H1 (cell line): ENCODE measurements around the gene IRF9. TPM values are rescaled to one million over a fixed set of nuclear protein-coding genes. Genes with fewer than 3 reads are reported as not detected.

Source experiments
- CTCF ChIA-PET: fragments of 300-600 bp; sonication (Branson Sonifier 250); formaldehyde crosslinking; loops from one replicate; lab custom pipeline; 2021; ENCODE audit not compliant: partially characterized antibody; lab: Charles Lee
- POLR2A ChIA-PET: fragments of 300-600 bp; sonication (Branson Sonifier 250); formaldehyde crosslinking; loops from one replicate; lab custom pipeline; 2021; ENCODE audit warnings: inconsistent platforms; ENCODE audit not compliant: partially characterized antibody; lab: Charles Lee
- DNase-seq, 2 experiments: peaks; one replicate each; pipeline versions ENCODE4 v3.0.0 to v3.0.0-alpha.2; 2010 to 2022; ENCODE audit warnings: low spot score in 2 of 2, low read depth in 1 of 2, mixed read lengths in 1 of 2
- FAIRE-seq: peaks from 2 replicates; lab custom pipeline; 2011; peaks lifted over from hg19 to GRCh38; lab: Jason Lieb, UNC
- H2AFZ ChIP-seq: 2 replicates; pipeline ENCODE4 v1.8.1; 2012; ENCODE audit warnings: low read length, inconsistent platforms
- H2AK5ac ChIP-seq: 2 replicates; pipeline ENCODE4 v1.6.1; 2013; ENCODE audit warnings: low read depth, low read length
- H2BK120ac ChIP-seq: replicated peaks from 2 replicates; pipeline ENCODE3; 2013; ENCODE audit warnings: low read depth, low read length, inconsistent platforms
- H2BK12ac ChIP-seq: 2 replicates; pipeline ENCODE4 v1.6.1; 2013; ENCODE audit warnings: low read depth, low read length
- H2BK15ac ChIP-seq: 2 replicates; pipeline ENCODE4 v1.6.1; 2013; ENCODE audit warnings: low read length
- H2BK20ac ChIP-seq: 2 replicates; pipeline ENCODE4 v1.6.1; 2013; ENCODE audit warnings: low read length
- H2BK5ac ChIP-seq: 2 replicates; pipeline ENCODE4 v1.6.1; 2013; ENCODE audit warnings: low read depth, low read length
- H3K14ac ChIP-seq: 2 replicates; pipeline ENCODE4 v1.6.1; 2013; ENCODE audit warnings: inconsistent platforms; ENCODE audit not compliant: insufficient read length
- H3K18ac ChIP-seq: 2 replicates; pipeline ENCODE4 v1.6.1; 2013; ENCODE audit warnings: low read length; ENCODE audit errors: extremely low read depth
- H3K23ac ChIP-seq: 2 replicates; pipeline ENCODE4 v1.6.1; 2013; ENCODE audit warnings: inconsistent platforms; ENCODE audit not compliant: insufficient read length
- H3K23me2 ChIP-seq: 2 replicates; pipeline ENCODE4 v1.6.1; 2013; ENCODE audit warnings: low read depth, low read length
- H3K27ac ChIP-seq: 2 replicates; pipeline ENCODE4 v1.6.1; 2011; ENCODE audit warnings: low read depth, low read length, inconsistent platforms
- H3K27me3 ChIP-seq, 4 experiments: replicated peaks in 1 of 4; 1 replicate in 1 of 4; 2 replicates in 3 of 4; pipeline versions ENCODE4 v1.6.1 to v1.8.1; 2011 to 2013; ENCODE audit warnings: low read length in 3 of 4, mild to moderate bottlenecking in 3 of 4, inconsistent platforms in 2 of 4, mixed read lengths in 2 of 4, moderate library complexity in 1 of 4; ENCODE audit not compliant: control insufficient read depth in 3 of 4, insufficient read depth in 3 of 4; ENCODE audit errors: extremely low read depth in 1 of 4
- H3K36me3 ChIP-seq, 4 experiments: 2 replicates each; pipeline versions ENCODE4 v1.6.1 to v1.8.1; 2011 to 2013; ENCODE audit warnings: mild to moderate bottlenecking in 4 of 4, low read length in 3 of 4, moderate library complexity in 2 of 4, control low read depth in 1 of 4, inconsistent platforms in 1 of 4; ENCODE audit not compliant: insufficient read depth in 4 of 4, control insufficient read depth in 2 of 4
- H3K4ac ChIP-seq: replicated peaks from 2 replicates; pipeline ENCODE3; 2013; ENCODE audit warnings: low read length, low read depth, mixed read lengths, inconsistent platforms; ENCODE audit not compliant: insufficient read length
- H3K4me1 ChIP-seq, 4 experiments: replicated peaks in 1 of 4; 1 replicate in 1 of 4; 2 replicates in 3 of 4; pipeline versions ENCODE4 v1.6.1 to v1.8.1; 2011 to 2013; ENCODE audit warnings: low read length in 3 of 4, inconsistent platforms in 2 of 4, mixed read lengths in 1 of 4; ENCODE audit not compliant: insufficient read depth in 4 of 4, control insufficient read depth in 3 of 4
- H3K4me2 ChIP-seq, 2 experiments: 2 replicates each; pipeline versions ENCODE4 v1.6.1 to v1.8.1; 2011 to 2013; ENCODE audit warnings: low read depth in 2 of 2, low read length in 2 of 2, control low read depth in 1 of 2, inconsistent platforms in 1 of 2, mild to moderate bottlenecking in 1 of 2; ENCODE audit not compliant: insufficient read depth in 1 of 2
- H3K4me3 ChIP-seq, 4 experiments: fragments of 200-600, 300-600 bp in 1 of 4; sonication (generic), shearing (Covaris generic), sonication (Bioruptor Twin) in 1 of 4; 2 replicates each; pipeline versions ENCODE4 v1.5.1 to v1.8.1; 2011 to 2016; ENCODE audit warnings: low read length in 4 of 4, low read depth in 3 of 4, control low read depth in 2 of 4, inconsistent platforms in 2 of 4, mild to moderate bottlenecking in 2 of 4, mixed read lengths in 1 of 4, moderate library complexity in 1 of 4; ENCODE audit not compliant: insufficient read depth in 2 of 4; ENCODE audit errors: extremely low read depth in 1 of 4
- H3K56ac ChIP-seq: replicated peaks from 2 replicates; pipeline ENCODE3; 2013; ENCODE audit warnings: low read depth, mild to moderate bottlenecking, mixed read lengths, low read length, inconsistent platforms; ENCODE audit not compliant: insufficient read length
- H3K79me1 ChIP-seq: 2 replicates; pipeline ENCODE4 v1.6.1; 2013; ENCODE audit warnings: low read depth, low read length, control low read depth
- H3K79me2 ChIP-seq, 2 experiments: 2 replicates each; pipeline versions ENCODE4 v1.6.1 to v1.8.1; 2012 to 2013; ENCODE audit warnings: low read length in 2 of 2, mild to moderate bottlenecking in 2 of 2, inconsistent platforms in 1 of 2; ENCODE audit not compliant: insufficient read depth in 2 of 2, control insufficient read depth in 1 of 2
- H3K9ac ChIP-seq, 4 experiments: replicated peaks in 1 of 4; 1 replicate in 1 of 4; 2 replicates in 3 of 4; pipeline versions ENCODE4 v1.6.1 to v1.8.1; 2011 to 2013; ENCODE audit warnings: low read depth in 3 of 4, low read length in 3 of 4, control low read depth in 2 of 4, mild to moderate bottlenecking in 2 of 4, moderate library complexity in 2 of 4, inconsistent platforms in 1 of 4; ENCODE audit errors: extremely low read depth in 1 of 4
- H3K9me3 ChIP-seq, 2 experiments: 2 replicates each; pipeline versions ENCODE4 v1.6.1 to v1.8.1; 2012 to 2013; ENCODE audit warnings: mild to moderate bottlenecking in 2 of 2, moderate library complexity in 2 of 2, control low read depth in 1 of 2, inconsistent platforms in 1 of 2, low read depth in 1 of 2, low read length in 1 of 2, mixed read lengths in 1 of 2; ENCODE audit not compliant: insufficient read depth in 2 of 2
- H4K20me1 ChIP-seq, 2 experiments: replicated peaks in 1 of 2; 2 replicates each; pipeline versions ENCODE3 to v1.8.1; 2011 to 2013; ENCODE audit warnings: inconsistent platforms in 2 of 2, low read length in 2 of 2, mild to moderate bottlenecking in 1 of 2; ENCODE audit not compliant: insufficient read depth in 2 of 2, control insufficient read depth in 1 of 2
- H4K5ac ChIP-seq: 2 replicates; pipeline ENCODE4 v1.6.1; 2013; ENCODE audit warnings: low read length, low read depth, mixed read lengths, inconsistent platforms; ENCODE audit not compliant: insufficient read length
- H4K8ac ChIP-seq: 2 replicates; pipeline ENCODE4 v1.8.0; 2013; ENCODE audit warnings: mild to moderate bottlenecking, moderate library complexity, low read length, inconsistent platforms; ENCODE audit not compliant: insufficient read depth; ENCODE audit errors: extremely low read depth
- H4K91ac ChIP-seq: replicated peaks from 2 replicates; pipeline ENCODE3; 2013; ENCODE audit warnings: low read length, mixed read lengths, inconsistent platforms; ENCODE audit not compliant: insufficient read length
- ATF3 ChIP-seq: IDR thresholded peaks from 2 replicates; pipeline ENCODE4 v1.6.1; 2011; ENCODE audit warnings: low read depth, mild to moderate bottlenecking, low read length; ENCODE audit not compliant: insufficient read depth
- BCL11A ChIP-seq, 2 experiments: IDR thresholded peaks; one replicate each; pipeline ENCODE4 v1.6.1; 2011; ENCODE audit warnings: low read depth in 2 of 2, low read length in 2 of 2, mild to moderate bottlenecking in 2 of 2
- BRCA1 ChIP-seq: IDR thresholded peaks from 2 replicates; pipeline ENCODE4 v1.6.1; 2012; ENCODE audit warnings: low read depth, low read length, improper control_type of control experiment
- TBP ChIP-seq: IDR thresholded peaks from 2 replicates; pipeline ENCODE4 v1.6.1; 2011; ENCODE audit warnings: low read depth, low read length, improper control_type of control experiment
- TEAD4 ChIP-seq: IDR thresholded peaks from 2 replicates; pipeline ENCODE4 v1.6.1; 2012; ENCODE audit warnings: low read depth, low read length, inconsistent platforms, mixed read lengths
- WGBS, 2 experiments: shearing (Covaris generic) in 1 of 2; methylation state at CpG; one replicate each; pipeline versions ENCODE4 v1.1.6 to v1.1.7; 2013 to 2015; ENCODE audit warnings: low lambda C conversion rate in 2 of 2, mixed read lengths in 2 of 2, inconsistent platforms in 1 of 2, low coverage in 1 of 2, missing lambda C conversion rate in 1 of 2; ENCODE audit not compliant: insufficient replicate concordance in 2 of 2, insufficient coverage in 1 of 2, insufficient read length in 1 of 2; ENCODE audit errors: extremely low coverage in 1 of 2, missing lambda C conversion rate in 1 of 2; 5-methylcytosine and 5-hydroxymethylcytosine counted together
- polyA plus RNA-seq, 7 experiments: library from polyadenylated mRNA; depleted of rRNA in 3 of 7; stranded (reverse) in 5 of 7; unstranded in 2 of 7; fragments of >200 nt in 5 of 7; fragments of 200-250 nt in 2 of 7; gene quantifications; 1 replicate in 5 of 7; 2 replicates in 1 of 7; 4 replicates in 1 of 7; pipeline versions ENCODE4 v1.2.1 to v1.2.3, GENCODE V29; 2011 to 2013; ENCODE audit warnings: missing spikeins in 2 of 7, mixed read lengths in 2 of 7
- total RNA-seq: library from RNA; stranded (reverse); fragmentation: NEBNext Ultra II Directional; extraction: Animal tissue kit (Norgen Biotek cat#: 25700); gene quantifications from 2 replicates; pipeline ENCODE4 v1.2.1, GENCODE V29; 2021

Gene IRF9
- total and polyA plus RNA-seq, 2 of the 8 experiments (the other 6 are each of a cell fraction or from before 2014, with no cell fraction given), result 11.4 to 13.2 TPM

GRCh38 chr14:24157331-24157730 lies 3.7 kb upstream of the IRF9 start:
- 93% methylated on average over 12 of the region's 12 CpGs; no CpG with 5 or more reads in 1 of the 2 experiments for WGBS, 2 experiments

More at GRCh38 chr14:24157331-24157730, 3.7 kb upstream of the IRF9 start:
- Histone ChIP-seq H2BK12ac (no peak overlapping the region), H3K79me1 (no peaks in the 10 kb centered on the region), H2BK15ac (no peak overlapping the region), H2BK120ac (no peak overlapping the region), H3K4me2 (no peak overlapping the region), H2BK20ac (no peak overlapping the region), H4K5ac (no peak overlapping the region), H3K4ac (no peak overlapping the region), H3K23ac (no peak overlapping the region), H3K9me3 (no peaks in the 10 kb centered on the region), H3K27me3 (no peaks in the 10 kb centered on the region; a peak in 1 of 7 replicates), H4K8ac (no peak overlapping the region), H3K27ac (no peak overlapping the region), H3K79me2 (no peaks in the 10 kb centered on the region), H3K23me2 (0 out of 2 replicates have a peak, but pooled peaks cover 2% of the 10 kb centered on the region), H2BK5ac (no peak overlapping the region), H3K4me1 (peaks cover 0 to 10% (median 2%) of the 10 kb centered on the region in 4 experiments; a peak in 3 of 7 replicates), H3K14ac (no peak overlapping the region), H3K56ac (no peak overlapping the region), H3K36me3 (peaks cover 26 to 48% (median 40%) of the 10 kb centered on the region in 4 experiments), H3K18ac (no peak overlapping the region), H2AK5ac (no peak overlapping the region), H2AFZ (no peak overlapping the region), H4K20me1 (peaks cover 2 to 13% of the 10 kb centered on the region in 2 experiments), H3K4me3 (no peak overlapping the region), H3K9ac (no peak overlapping the region), H4K91ac (no peak overlapping the region)
- no peak for FAIRE-seq
- POLR2A ChIA-PET, result interaction anchor here (0.5 to 2.9 kb wide), 5 partner anchors 20 to 64 kb away, joined by 3 to 9 read pairs (median 4); no protein-coding TSS in a partner anchor
- TF ChIP-seq TEAD4 (no peak), TBP (no peak), ATF3 (no peak), BRCA1 (no peak), BCL11A (IDR thresholded peaks at IDR 0.05; ENCODE audit: low read depth in 2 of 2, low read length in 2 of 2) (no peak)
- CTCF ChIA-PET, result interaction anchor here (0.6 to 1.5 kb wide), 3 partner anchors 9 to 49 kb away, joined by 3 to 5 read pairs (median 3); partner anchors contain the start of gene RNF31
- DNase-seq, result no peak
